ENCODE data around the gene GGNBP2. TPM values are rescaled to one million over a fixed set of nuclear protein-coding genes. Genes with fewer than 3 reads are reported as not detected.
A peak's percentile ranks its signal among the peaks of the same experiment; 100 is the strongest.

The GGNBP2 gene
- total RNA-seq, 1 donor, result 68.1 TPM

GRCh38 chr17:36627101-36627500 is 82.4 kb downstream of the GGNBP2 start:
- H3K4me3 ChIP-seq (ENCODE audit: low read depth, low read length), result no peak overlapping the region
- TF ChIP-seq CTCF (IDR thresholded peaks at IDR 0.05; ENCODE audit: insufficient read depth, low read length), result no peak
- no peak for DNase-seq (ENCODE audit: low read depth)

- TF ChIP-seq CTCF (IDR thresholded peaks at IDR 0.05; ENCODE audit: insufficient read depth, low read length), result no peak
- no peak for DNase-seq (ENCODE audit: low read depth)
- no peak overlapping the region for H3K4me3 ChIP-seq (ENCODE audit: low read depth, low read length)
Measured at GRCh38 chr17:36628576-36628975, 83.9 kb downstream of the GGNBP2 start.

- peak; percentile 67 for DNase-seq (ENCODE audit: low read depth)
- peak; percentile 98 for TF ChIP-seq CTCF (IDR thresholded peaks at IDR 0.05; ENCODE audit: insufficient read depth, low read length)
- H3K4me3 ChIP-seq (ENCODE audit: low read depth, low read length), result no peak overlapping the region
Measured at GRCh38 chr17:36629252-36629847, 84.6 kb downstream of the GGNBP2 start.

GRCh38 chr17:36629970-36630502 is 85.3 kb downstream of the GGNBP2 start:
- DNase-seq (ENCODE audit: low read depth), result no peak
- TF ChIP-seq CTCF (IDR thresholded peaks at IDR 0.05; ENCODE audit: insufficient read depth, low read length), result no peak

GRCh38 chr17:36631022-36631421 is 86.3 kb downstream of the GGNBP2 start:
- TF ChIP-seq CTCF (IDR thresholded peaks at IDR 0.05; ENCODE audit: insufficient read depth, low read length), result no peak
- H3K4me3 ChIP-seq (ENCODE audit: low read depth, low read length), result no peak overlapping the region
- no peak for DNase-seq (ENCODE audit: low read depth)

More at GRCh38 chr17:36629970-36630502, 85.3 kb downstream of the GGNBP2 start:
- H3K4me3 ChIP-seq (ENCODE audit: low read depth, low read length), result no peak overlapping the region

- no peak for TF ChIP-seq CTCF (IDR thresholded peaks at IDR 0.05; ENCODE audit: insufficient read depth, low read length)
- no peak for DNase-seq (ENCODE audit: low read depth)
- H3K4me3 ChIP-seq (ENCODE audit: low read depth, low read length), result no peak overlapping the region
Measured at GRCh38 chr17:36632916-36633771, 88.4 kb downstream of the GGNBP2 start.

Other genes with a start within 250 kb of the GGNBP2 start
- not detected in 2 replicates for gene TBC1D3G, start 221.0 kb upstream of the GGNBP2 start, total RNA-seq (ENCODE audit: low replicate concordance)
- not detected in 2 replicates for gene TBC1D3H, start 156.5 kb upstream of the GGNBP2 start, total RNA-seq (ENCODE audit: low replicate concordance)
- gene ZNHIT3, start 58.2 kb upstream of the GGNBP2 start, total RNA-seq (ENCODE audit: low replicate concordance), result 26.9 and 28.0 TPM in 2 replicates
- 43.3 and 66.2 TPM in 2 replicates for gene MYO19, start 10.1 kb upstream of the GGNBP2 start, total RNA-seq (ENCODE audit: low replicate concordance)
- 6.4 and 12.7 TPM in 2 replicates for gene PIGW, start 9.9 kb upstream of the GGNBP2 start, total RNA-seq (ENCODE audit: low replicate concordance)
- gene DHRS11, start 47.0 kb downstream of the GGNBP2 start, total RNA-seq (ENCODE audit: low replicate concordance), result 1.1 and 4.1 TPM in 2 replicates
- 2.3 and 4.3 TPM in 2 replicates for gene MRM1, start 56.7 kb downstream of the GGNBP2 start, total RNA-seq (ENCODE audit: low replicate concordance)